ENCODE measurements around the gene ZNF410.

The ZNF410 gene

DNA sequence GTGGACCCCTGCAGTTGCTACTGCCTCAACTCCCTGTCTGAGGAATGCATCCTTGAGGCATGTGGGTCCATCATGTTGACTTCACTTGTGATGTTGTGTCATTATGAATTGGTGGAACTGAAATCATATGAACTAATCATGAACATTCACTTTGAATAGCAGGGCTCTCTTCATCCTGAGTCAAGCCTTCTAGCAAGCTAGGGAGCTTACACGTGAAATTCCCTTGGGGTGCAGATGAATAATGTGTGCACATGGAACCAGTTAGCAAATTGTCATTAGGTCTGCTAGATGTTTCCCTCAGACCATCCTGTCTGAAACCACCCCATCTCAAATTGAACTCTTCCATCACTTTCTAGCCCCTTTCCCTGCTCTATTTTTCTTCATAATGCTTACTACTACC, 67.1 kb downstream of the ZNF410 start:
- no peak for DNase-seq (ENCODE audit: low read depth)

DNA sequence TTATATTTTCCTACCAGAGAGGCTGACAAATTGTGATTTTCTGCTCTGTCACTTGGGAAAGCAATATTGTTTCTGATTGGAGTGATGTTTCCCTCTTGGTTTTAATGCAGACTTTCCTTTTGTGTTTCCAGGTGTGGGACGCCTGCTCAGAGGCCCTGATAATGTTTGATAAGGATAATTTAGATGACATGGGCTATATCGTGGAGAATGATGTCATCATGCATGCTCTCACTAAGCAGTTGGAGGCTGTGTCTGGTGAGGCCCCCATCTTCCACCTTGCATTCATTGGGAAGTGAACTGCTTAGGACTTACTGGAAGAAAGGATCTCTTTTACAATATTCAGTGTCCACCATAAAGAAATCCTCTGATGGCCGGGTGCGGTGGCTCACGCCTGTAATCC, 69.0 kb downstream of the ZNF410 start:
- DNase-seq (ENCODE audit: low read depth) = no peak

DNA sequence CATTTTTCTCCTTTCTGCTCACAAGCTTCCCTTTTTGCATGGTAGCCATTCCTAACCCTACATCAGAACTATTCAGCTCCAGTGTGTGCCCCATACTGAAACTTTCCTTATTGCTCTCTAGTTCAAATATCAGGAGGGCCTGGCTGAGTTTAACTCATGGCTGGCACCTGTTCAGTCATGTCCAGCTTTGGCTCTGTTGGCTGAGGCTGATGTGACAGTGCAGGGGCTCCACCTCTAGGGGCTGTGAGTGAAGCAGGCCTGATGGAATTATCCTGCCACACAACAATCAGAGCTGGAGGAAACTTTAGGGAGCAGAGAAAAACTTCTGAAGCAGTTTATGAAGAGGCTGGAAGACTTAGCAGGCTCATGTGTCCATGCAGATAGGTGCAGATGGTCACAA, 71.9 kb downstream of the ZNF410 start:
- no peak for DNase-seq (ENCODE audit: low read depth)

DNA sequence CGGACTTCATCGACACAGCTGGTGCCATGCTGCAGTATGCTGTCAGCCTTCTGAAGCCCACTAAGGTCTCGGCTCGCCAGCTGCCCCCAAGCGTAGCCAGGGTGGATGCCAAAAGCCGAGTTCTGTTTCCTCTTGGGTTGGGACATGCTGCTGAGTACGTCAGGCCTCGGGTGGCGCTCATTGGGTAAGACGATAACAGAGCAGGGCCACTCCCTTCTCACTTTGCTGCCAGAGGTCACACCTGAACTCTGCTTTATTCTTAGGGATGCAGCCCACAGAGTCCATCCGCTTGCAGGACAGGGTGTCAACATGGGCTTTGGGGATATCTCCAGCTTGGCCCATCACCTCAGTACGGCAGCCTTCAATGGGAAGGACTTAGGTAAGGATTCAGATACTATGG, 74.5 kb downstream of the ZNF410 start:
- DNase-seq (ENCODE audit: low read depth) = no peak

DNA sequence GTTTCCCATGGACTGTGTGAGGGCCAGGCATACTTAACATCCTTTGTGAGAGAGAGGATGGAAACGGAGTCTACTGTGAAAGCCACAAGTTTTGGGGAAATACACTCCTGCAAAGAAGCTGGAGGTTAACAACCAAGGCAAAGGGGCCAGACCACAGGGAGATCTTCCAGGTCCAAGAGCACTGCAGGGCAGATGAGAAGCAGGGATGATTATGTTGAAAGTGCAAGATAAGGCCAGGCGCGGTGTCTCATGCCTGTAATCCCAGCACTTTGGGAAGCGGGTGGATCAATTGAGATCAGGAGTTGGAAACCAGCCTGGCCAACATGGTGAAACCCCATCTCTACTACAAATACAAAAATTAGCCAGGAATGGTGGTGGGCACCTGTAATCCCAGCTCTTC, 78.6 kb downstream of the ZNF410 start:
- no peak for DNase-seq (ENCODE audit: low read depth)

DNA sequence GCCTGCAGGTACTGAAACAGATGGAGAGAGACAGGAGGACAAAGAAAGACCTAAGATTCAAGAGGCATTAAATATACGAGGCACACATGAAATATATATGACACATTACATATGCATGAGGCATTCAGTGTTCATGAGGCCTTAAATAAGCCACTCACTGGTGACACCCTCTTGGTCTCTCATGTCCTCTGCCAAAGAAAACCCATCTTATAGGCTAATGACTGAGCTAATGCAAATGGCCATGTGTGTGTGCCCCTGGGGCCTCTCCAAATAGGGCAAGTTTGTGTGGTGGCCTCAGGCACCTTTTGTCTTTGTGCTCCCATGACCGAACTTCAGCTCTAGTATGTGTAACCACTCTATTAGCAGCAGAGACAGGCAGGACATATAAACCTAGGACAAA, 82.2 kb downstream of the ZNF410 start:
- no peak for DNase-seq (ENCODE audit: low read depth)

DNA sequence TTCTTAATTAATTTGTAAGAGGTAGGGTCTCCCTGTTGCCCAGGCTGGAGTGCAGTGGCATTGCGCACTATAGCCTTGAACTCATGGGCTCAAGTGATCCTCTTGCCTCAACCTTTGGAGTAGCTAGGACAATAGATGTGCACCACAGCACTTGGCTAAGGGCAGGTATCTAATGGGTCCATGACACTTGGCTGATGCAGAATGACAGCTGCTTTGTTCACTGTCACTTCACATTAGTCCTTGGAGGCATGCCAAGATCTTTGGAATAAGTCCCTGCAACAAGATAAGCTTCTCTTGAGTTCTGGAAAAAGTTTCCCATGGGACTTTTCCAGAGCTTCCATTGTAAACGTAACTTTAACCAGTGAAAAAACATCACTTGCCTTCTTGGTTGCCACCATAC, 86.8 kb downstream of the ZNF410 start:
- DNase-seq (ENCODE audit: low read depth) = no peak

DNA sequence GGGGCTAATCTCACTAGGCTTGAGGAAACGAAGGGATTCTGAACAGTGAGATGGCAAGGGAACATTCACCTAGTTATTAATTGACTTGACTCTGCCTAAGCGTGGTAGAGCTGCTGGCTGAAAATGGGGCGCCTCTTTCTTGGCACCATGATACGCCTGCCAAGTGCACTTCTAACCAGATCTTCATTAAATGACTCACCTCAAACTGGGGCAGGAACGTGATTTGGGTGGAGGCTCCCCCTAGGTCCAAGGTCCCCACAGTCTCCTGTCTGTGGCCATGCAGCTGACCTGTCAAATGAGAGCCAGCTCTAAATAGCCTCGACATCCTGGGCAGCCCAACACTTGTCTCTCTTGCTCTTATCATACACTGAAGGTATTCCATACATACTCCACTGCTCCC, 89.5 kb downstream of the ZNF410 start:
- no peak for DNase-seq (ENCODE audit: low read depth)

DNA sequence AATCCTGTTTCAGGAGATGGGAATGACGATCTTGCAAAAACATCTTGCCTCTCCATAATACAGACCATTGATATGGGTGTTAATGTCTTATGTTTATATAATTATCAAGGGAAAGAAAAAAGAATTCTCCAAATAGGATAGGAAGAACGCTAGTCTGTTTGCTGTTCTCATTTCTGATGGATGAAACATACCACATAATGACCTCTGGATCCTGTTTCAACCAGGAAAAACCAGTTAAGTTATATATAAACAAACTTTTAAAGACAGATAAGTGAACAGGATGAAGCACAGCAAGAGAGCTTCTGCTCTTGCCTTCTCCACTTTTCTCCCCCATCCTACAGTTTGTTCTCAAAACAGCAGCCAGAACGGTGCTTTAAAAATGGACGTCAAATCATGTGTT, 91.2 kb downstream of the ZNF410 start:
- no peak for DNase-seq (ENCODE audit: low read depth)

Measured in activated T-helper 9 cell treated with anti-CD3 and anti-CD28 coated beads, Interleukin-2, amount 50 U/mL, for 16 hours (primary cell).